NCI-H748 treated with DMSO at 0.1 percent for 48 hours (cell line): ENCODE results near the gene UBE2R2.
A peak's percentile ranks its signal among the peaks of the same experiment; 100 is the strongest.

Source experiments
- DNase-seq: peaks from one replicate; lab custom pipeline; 2025; lab: John Stamatoyannopoulos, UW

UBE2R2 gene

GRCh38 chr9:33884856-33885701 is 68.1 kb downstream of the UBE2R2 start:
- peak; percentile 91 for DNase-seq

DNA sequence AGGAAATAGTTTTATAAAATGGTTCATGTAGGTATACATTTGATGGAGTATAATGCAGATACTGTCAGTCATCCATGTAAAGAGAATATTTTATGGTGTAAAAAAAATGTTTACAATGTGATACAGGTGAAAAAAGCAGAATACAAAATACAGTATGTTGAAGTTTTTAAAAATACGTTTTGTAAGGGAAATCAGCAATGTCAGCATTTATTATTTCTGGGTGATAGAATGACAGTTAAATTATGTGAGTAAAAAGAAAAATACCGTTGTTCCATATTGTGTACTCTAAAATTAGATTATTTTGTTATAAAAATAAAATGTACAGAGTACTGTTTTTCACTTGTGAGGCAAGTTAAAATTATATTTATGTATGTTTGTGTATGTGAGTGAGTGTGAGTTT is 69.0 kb downstream of the UBE2R2 start:
- no peak for DNase-seq

DNA sequence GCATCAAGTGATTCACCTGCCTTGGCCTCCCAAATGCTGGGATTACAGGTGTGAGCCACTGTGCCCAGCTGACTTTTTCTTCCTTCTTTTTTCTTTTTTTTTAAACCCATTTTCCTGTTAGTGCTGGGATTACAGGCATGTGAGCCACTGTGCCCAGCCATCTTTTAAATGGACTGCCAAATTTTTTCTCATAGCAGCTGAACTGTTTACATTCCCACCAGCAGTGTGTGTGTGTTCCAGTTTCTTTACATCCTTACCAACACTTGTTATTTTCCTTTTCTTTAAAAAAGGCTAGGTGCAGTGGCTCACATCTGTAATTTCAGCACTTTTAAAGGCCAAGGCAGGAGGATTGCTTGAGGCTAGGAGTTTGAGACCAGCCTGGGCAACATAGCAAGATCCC is 76.9 kb downstream of the UBE2R2 start:
- no peak for DNase-seq

- DNase-seq, result no peak
These were observed 77.4 kb downstream of the UBE2R2 start for GRCh38 chr9:33894316-33894715.

GRCh38 chr9:33903157-33903780 is 86.3 kb downstream of the UBE2R2 start:
- DNase-seq, result no peak

DNA sequence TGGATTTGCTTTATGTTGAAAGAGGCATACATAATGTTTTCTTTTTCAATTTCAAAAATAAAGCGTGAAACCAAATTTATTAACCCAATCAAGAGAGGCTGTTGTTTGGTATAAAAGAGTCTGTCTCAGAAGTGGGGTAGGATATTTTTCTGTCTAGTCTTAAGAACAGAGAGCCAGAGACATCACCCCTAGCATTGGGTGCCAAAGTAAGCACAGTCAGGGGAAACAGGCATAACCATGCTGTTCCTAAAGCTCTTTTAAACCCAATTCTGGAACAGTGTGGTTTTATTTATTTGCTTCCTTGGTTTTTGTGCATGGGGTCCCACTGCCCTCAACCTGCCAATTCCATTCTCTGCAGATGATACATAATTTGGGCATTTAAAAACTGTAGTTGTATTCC is 88.2 kb downstream of the UBE2R2 start:
- DNase-seq, result no peak

- DNase-seq, result no peak
These were observed 89.8 kb downstream of the UBE2R2 start for GRCh38 chr9:33906769-33907168.

DNA sequence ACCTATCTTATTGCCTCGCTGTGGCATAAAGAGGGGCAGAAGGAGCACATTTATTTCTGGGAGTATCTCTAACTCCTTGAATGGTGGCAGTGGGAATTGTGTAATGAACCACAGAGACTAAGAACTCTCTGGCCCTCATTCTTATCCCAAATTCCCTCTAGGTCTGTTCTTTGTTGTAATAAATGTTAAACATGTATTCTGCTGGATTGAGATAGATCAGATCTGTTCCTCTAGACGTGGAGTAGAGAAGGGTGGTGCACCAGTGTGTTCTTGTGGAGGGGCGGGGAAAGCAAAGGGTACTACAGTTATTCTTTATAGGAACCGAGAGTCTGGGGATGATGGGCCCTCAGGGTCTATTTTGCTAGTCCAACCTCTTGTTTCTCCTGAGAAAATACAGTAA is 90.4 kb downstream of the UBE2R2 start:
- no peak for DNase-seq

GRCh38 chr9:33908114-33908513 is 91.2 kb downstream of the UBE2R2 start:
- no peak for DNase-seq

- no peak for DNase-seq
These were observed 91.8 kb downstream of the UBE2R2 start for GRCh38 chr9:33908749-33909148.

- no peak for DNase-seq
These were observed 96.6 kb downstream of the UBE2R2 start for GRCh38 chr9:33913541-33913940.

GRCh38 chr9:33914887-33915628 is 98.1 kb downstream of the UBE2R2 start:
- no peak for DNase-seq

DNA sequence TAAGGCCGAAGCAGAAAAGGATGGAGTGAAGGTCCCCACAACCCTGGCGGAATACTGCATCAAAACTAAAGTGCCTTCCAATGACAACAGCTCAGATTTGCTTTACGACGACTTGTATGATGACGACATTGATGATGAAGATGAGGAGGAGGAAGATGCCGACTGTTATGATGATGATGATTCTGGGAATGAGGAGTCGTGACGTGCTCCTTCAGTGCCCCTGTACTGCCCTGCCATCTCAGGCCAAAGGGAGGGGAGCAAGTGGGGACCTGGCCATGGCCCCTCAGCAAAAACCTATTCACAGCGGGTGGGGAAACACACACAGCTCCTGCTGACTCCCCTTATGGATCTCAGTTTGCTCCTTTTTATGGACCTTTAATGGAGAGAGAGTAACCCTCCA is 100.1 kb downstream of the UBE2R2 start:
- DNase-seq, result no peak

DNA sequence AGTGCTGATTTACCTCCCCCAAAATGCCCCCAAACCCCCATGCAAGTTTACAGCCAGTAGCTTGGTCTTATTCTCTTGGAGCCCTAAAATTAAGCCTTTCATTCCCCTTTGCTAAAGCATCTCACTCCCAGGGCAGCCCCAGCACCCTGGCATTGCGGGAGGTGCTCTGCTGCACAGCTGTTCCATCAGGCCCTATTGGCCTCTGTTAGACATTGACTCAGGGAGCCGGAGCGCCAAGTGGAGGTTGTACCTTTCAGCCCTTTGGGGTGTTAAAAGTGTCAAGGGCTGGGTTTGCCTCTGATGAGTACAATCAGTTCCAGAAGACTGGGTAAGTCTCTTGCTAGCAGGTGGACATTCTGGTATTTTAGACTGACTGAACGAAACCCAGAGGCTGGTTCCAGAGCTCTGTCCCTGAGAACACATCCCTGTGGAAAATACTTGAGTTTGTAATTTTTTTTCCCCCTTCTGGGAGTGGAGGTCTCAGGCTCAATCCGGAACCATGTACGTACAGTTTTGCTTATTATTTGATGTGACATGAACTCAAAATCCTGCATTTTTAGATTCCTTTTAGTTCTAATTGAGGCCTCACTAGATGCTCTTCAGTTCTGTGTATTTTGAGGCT is 102.4 kb downstream of the UBE2R2 start:
- DNase-seq, result no peak

GRCh38 chr9:33921967-33922895 is 105.3 kb downstream of the UBE2R2 start:
- DNase-seq, result no peak

- no peak for DNase-seq
These were observed 106.1 kb downstream of the UBE2R2 start for GRCh38 chr9:33923079-33923478.

DNA sequence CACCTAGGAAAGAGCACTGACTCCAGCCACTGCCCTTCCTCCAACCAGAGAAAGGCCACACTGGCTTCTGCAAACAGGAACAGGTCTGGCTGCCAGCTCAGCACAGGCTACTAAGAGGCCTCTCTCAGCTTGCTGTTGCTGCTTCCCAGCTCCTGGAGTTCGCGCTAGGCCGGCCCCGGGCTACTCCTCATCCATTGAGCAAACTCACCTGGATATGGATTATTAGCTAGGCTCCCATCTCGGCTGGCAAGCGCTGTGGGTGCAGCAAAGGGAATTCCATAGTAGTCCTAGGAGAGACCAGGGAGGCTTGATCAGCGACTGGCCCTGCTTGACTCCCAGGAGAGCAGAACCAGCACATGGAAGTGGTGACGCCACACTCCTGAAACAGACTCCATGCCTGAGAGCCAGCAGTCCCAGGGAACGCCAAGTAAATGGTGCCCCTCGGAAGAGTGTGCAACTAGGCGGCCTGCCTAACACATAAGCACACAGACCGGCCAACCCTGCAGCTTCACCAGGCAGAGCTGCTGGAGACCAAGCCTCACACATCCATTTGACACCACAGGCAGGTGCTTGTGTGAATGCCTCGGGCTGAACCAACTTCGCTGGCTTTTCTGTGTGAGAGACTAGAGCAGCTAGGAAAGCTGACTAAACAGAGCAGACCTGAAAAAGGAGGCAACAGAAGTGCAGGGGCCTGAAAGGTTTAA is 107.2 kb downstream of the UBE2R2 start:
- no peak for DNase-seq

GRCh38 chr9:33924978-33925797 is 108.2 kb downstream of the UBE2R2 start:
- no peak for DNase-seq

GRCh38 chr9:33926746-33927485 is 110.0 kb downstream of the UBE2R2 start:
- DNase-seq, result no peak
